HepG2 (cell line): ENCODE measurements around the gene ABCB4. TPM values are rescaled to one million over a fixed set of nuclear protein-coding genes. Genes with fewer than 3 reads are reported as not detected.

Source experiments
- CCDC6 ChIP-seq: sonication (generic); formaldehyde crosslinking; IDR thresholded peaks from 2 replicates; pipeline ENCODE4 v1.8.1; 2022; ENCODE audit warnings: mild to moderate bottlenecking, missing genetic modification reagents, moderate library complexity
- CHD2 ChIP-seq: IDR thresholded peaks from 2 replicates; pipeline ENCODE4 v1.6.1; 2011; ENCODE audit warnings: low read depth, low read length, improper control_type of control experiment
- EEA1 ChIP-seq: sonication (generic); formaldehyde crosslinking; IDR thresholded peaks from 2 replicates; pipeline ENCODE4 v1.5.1; 2020; ENCODE audit warnings: mild to moderate bottlenecking, missing genetic modification reagents, borderline replicate concordance
- ELF3 ChIP-seq: IDR thresholded peaks from 2 replicates; pipeline ENCODE4 v1.6.1; 2016; ENCODE audit warnings: missing genetic modification reagents, missing compliant biosample characterization
- GRHL1 ChIP-seq: sonication (generic); formaldehyde crosslinking; conservative IDR thresholded peaks from 2 replicates; pipeline ENCODE4 v1.8.0; 2022; ENCODE audit warnings: missing genetic modification reagents
- JUND ChIP-seq: sonication (generic); formaldehyde crosslinking; IDR thresholded peaks from 2 replicates; pipeline ENCODE4 v1.8.0; 2022; ENCODE audit warnings: mild to moderate bottlenecking, missing genetic modification reagents
- NFKB2 ChIP-seq: sonication (generic); formaldehyde crosslinking; IDR thresholded peaks from 2 replicates; pipeline ENCODE4 v1.4.0; 2020; ENCODE audit warnings: missing genetic modification reagents, borderline replicate concordance
- NRL ChIP-seq: sonication (generic); formaldehyde crosslinking; IDR thresholded peaks from 2 replicates; pipeline ENCODE4 v1.5.0; 2020; ENCODE audit warnings: missing genetic modification reagents, mild to moderate bottlenecking, moderate library complexity, borderline replicate concordance
- RERE ChIP-seq: IDR thresholded peaks from 2 replicates; pipeline ENCODE4 v1.6.1; 2016; ENCODE audit warnings: low read depth, missing genetic modification reagents, missing compliant biosample characterization
- SOX6 ChIP-seq, 2 experiments: fragments of 450-650 bp in 1 of 2; sonication (generic) in 1 of 2; formaldehyde crosslinking in 1 of 2; IDR thresholded peaks; 2 replicates each; pipeline versions ENCODE4 v1.4.0 to v1.6.1; 2017 to 2020; ENCODE audit warnings: antibody characterized with exemption in 1 of 2, mild to moderate bottlenecking in 1 of 2, missing genetic modification reagents in 1 of 2
- ZNF263 ChIP-seq: sonication (generic); formaldehyde crosslinking; IDR thresholded peaks from 2 replicates; pipeline ENCODE4 v1.4.0; 2020; ENCODE audit warnings: missing genetic modification reagents
- ZNF343 ChIP-seq: sonication (generic); formaldehyde crosslinking; IDR thresholded peaks from 2 replicates; pipeline ENCODE4 v1.4.0; 2020; ENCODE audit warnings: mild to moderate bottlenecking, missing genetic modification reagents
- ZNF691 ChIP-seq: sonication (generic); formaldehyde crosslinking; IDR thresholded peaks from 2 replicates; pipeline ENCODE4 v1.4.0; 2020; ENCODE audit warnings: missing genetic modification reagents, low read depth, mild to moderate bottlenecking, borderline replicate concordance
- ZNF749 ChIP-seq: sonication (generic); formaldehyde crosslinking; IDR thresholded peaks from 2 replicates; pipeline ENCODE4 v1.8.0; 2022; ENCODE audit warnings: mild to moderate bottlenecking, missing genetic modification reagents, moderate library complexity, borderline replicate concordance
- ZSCAN29 ChIP-seq: sonication (generic); formaldehyde crosslinking; conservative IDR thresholded peaks from 2 replicates; pipeline ENCODE4 v1.4.0; 2020; ENCODE audit warnings: mild to moderate bottlenecking, missing genetic modification reagents
- polyA plus RNA-seq, 8 experiments: library from polyadenylated mRNA; depleted of rRNA in 3 of 8; stranded (reverse) in 7 of 8; unstranded in 1 of 8; fragments of >200 nt; fragmentation: Illumina TruSeq in 4 of 8; extraction: Trizol in 4 of 8; gene quantifications; 2 replicates each; pipeline versions ENCODE4 v1.2.1 to v1.2.3, GENCODE V29; 2011 to 2016; ENCODE audit warnings: low read depth in 4 of 8, missing spikeins in 1 of 8, mixed read lengths in 1 of 8; ENCODE audit not compliant: insufficient read depth in 1 of 8
- total RNA-seq, 5 experiments: library from RNA; depleted of rRNA; stranded (reverse); fragments of >200 nt; fragmentation: Illumina TruSeq; extraction: Trizol; gene quantifications; 2 replicates each; pipeline ENCODE4 v1.2.3, GENCODE V29; 2016; ENCODE audit warnings: low read depth in 1 of 5
- TF ChIP-seq, protein P1 (sequence below): sonication (generic); formaldehyde crosslinking; IDR thresholded peaks from 2 replicates; pipeline ENCODE4 v1.4.0; 2020; ENCODE audit warnings: missing genetic modification reagents, borderline replicate concordance
- TF ChIP-seq, protein P2 (sequence below): IDR thresholded peaks from 2 replicates; pipeline ENCODE4 v1.6.1; 2016

The ABCB4 gene
- total and polyA plus RNA-seq, 2 of the 13 experiments (the other 11 are each of a cell fraction or from before 2014, with no cell fraction given): 18.0 to 32.4 TPM

- no peak for TF ChIP-seq ZNF691 (CRISPR knock-in tag)
- no peak for TF ChIP-seq NRL
- TF ChIP-seq ZNF343: no peak
- no peak for TF ChIP-seq EEA1 (CRISPR knock-in tag)
- no peak for TF ChIP-seq ZNF749 (CRISPR knock-in tag)
- no peak for TF ChIP-seq SOX6 (IDR thresholded peaks at IDR 0.05)
- peak; percentile 90 for TF ChIP-seq SOX6 (CRISPR knock-in tag; IDR thresholded peaks at IDR 0.05)
- no peak for TF ChIP-seq JUND (CRISPR knock-in tag)
- TF ChIP-seq CCDC6: no peak
- TF ChIP-seq CHD2: no peak
- no peak for TF ChIP-seq NFKB2
- peak; percentile 67 for TF ChIP-seq ELF3 (CRISPR knock-in tag)
- peak; percentile 74; the same call in 1 of the 2 replicates for TF ChIP-seq ZSCAN29
- no peak for TF ChIP-seq ZNF263 (CRISPR knock-in tag)
- TF ChIP-seq RERE (CRISPR knock-in tag): no peak
- TF ChIP-seq, protein P1, sequence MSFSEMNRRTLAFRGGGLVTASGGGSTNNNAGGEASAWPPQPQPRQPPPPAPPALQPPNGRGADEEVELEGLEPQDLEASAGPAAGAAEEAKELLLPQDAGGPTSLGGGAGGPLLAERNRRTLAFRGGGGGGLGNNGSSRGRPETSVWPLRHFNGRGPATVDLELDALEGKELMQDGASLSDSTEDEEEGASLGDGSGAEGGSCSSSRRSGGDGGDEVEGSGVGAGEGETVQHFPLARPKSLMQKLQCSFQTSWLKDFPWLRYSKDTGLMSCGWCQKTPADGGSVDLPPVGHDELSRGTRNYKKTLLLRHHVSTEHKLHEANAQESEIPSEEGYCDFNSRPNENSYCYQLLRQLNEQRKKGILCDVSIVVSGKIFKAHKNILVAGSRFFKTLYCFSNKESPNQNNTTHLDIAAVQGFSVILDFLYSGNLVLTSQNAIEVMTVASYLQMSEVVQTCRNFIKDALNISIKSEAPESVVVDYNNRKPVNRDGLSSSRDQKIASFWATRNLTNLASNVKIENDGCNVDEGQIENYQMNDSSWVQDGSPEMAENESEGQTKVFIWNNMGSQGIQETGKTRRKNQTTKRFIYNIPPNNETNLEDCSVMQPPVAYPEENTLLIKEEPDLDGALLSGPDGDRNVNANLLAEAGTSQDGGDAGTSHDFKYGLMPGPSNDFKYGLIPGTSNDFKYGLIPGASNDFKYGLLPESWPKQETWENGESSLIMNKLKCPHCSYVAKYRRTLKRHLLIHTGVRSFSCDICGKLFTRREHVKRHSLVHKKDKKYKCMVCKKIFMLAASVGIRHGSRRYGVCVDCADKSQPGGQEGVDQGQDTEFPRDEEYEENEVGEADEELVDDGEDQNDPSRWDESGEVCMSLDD (CRISPR knock-in tag): 0 out of 2 replicates have a peak, but pooled peaks have one; percentile 35
- TF ChIP-seq, protein P2, sequence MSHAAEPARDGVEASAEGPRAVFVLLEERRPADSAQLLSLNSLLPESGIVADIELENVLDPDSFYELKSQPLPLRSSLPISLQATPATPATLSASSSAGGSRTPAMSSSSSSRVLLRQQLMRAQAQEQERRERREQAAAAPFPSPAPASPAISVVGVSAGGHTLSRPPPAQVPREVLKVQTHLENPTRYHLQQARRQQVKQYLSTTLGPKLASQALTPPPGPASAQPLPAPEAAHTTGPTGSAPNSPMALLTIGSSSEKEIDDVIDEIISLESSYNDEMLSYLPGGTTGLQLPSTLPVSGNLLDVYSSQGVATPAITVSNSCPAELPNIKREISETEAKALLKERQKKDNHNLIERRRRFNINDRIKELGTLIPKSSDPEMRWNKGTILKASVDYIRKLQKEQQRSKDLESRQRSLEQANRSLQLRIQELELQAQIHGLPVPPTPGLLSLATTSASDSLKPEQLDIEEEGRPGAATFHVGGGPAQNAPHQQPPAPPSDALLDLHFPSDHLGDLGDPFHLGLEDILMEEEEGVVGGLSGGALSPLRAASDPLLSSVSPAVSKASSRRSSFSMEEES: peak; percentile 60; the same call in 1 of the 2 replicates
- no peak for TF ChIP-seq GRHL1 (CRISPR knock-in tag)
Observed at GRCh38 chr7:87463982-87464381, 11.5 kb downstream of the ABCB4 start (continued).
